GM12873 (cell line): Measurements from ENCODE around the gene SUSD3.

Experiments used
- TF ChIP-seq, protein P1 (sequence below): IDR thresholded peaks from 2 replicates; pipeline ENCODE4 v1.5.1; 2012; ENCODE audit warnings: low read depth, mild to moderate bottlenecking, moderate library complexity, low read length, control low read depth; ENCODE audit not compliant: insufficient read depth; ENCODE audit errors: missing control alignments

The SUSD3 gene

DNA sequence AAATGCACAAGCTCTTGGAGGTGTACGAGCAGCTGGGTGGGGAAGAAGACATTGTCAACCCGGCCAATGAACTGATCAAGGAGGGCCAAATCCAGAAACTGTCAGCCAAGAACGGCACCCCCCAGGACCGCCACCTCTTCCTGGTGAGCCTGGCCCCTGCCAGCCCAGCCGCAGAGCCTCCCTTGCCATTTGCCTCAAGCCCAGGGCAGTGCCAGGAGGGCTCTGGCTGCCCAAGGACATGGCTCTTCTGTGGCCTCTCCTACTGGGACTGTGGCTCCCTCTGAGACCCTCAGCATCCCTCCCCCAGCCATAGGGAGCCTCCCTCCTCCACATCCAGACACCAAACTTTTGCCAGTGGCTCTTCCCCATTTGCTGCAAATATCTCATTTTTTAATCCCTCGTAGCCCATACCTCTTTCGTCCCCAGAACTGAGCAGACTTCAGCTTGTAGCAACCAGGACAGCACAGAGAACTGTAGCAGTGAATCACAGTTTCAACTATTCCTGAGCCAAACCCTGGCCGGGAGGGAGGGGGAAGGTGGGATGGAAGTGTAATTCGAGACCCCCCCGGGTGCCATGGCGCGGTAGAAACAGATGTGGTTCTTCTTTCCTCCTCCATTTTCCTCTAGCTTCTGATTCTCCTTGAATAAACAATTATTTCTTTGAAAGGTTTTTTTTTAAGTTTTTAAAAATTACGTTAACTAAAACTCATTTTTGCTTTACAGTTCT lies 44.5 kb upstream of the SUSD3 start:
- TF ChIP-seq, protein P1, sequence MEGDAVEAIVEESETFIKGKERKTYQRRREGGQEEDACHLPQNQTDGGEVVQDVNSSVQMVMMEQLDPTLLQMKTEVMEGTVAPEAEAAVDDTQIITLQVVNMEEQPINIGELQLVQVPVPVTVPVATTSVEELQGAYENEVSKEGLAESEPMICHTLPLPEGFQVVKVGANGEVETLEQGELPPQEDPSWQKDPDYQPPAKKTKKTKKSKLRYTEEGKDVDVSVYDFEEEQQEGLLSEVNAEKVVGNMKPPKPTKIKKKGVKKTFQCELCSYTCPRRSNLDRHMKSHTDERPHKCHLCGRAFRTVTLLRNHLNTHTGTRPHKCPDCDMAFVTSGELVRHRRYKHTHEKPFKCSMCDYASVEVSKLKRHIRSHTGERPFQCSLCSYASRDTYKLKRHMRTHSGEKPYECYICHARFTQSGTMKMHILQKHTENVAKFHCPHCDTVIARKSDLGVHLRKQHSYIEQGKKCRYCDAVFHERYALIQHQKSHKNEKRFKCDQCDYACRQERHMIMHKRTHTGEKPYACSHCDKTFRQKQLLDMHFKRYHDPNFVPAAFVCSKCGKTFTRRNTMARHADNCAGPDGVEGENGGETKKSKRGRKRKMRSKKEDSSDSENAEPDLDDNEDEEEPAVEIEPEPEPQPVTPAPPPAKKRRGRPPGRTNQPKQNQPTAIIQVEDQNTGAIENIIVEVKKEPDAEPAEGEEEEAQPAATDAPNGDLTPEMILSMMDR: no peak

DNA sequence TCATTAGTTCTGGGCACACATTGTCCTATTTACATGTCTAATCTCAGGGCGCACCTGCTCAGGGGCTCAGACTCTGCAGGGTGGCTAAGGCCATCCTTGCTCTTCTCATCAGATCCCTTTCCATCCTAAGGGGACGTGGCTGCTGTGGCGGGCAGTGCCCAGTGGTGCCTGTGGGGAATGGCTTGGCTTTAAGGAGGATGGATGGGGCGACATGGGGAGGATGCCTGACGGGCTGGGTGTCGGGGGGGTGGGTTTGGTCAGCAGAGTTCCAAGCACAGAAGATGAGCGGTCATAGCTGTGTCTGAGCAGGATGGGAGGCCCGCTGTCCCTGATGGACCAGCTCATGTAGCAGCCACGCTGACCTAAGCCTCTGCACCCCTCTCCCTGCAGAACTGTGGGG lies 40.9 kb upstream of the SUSD3 start:
- TF ChIP-seq, protein P1: no peak

DNA sequence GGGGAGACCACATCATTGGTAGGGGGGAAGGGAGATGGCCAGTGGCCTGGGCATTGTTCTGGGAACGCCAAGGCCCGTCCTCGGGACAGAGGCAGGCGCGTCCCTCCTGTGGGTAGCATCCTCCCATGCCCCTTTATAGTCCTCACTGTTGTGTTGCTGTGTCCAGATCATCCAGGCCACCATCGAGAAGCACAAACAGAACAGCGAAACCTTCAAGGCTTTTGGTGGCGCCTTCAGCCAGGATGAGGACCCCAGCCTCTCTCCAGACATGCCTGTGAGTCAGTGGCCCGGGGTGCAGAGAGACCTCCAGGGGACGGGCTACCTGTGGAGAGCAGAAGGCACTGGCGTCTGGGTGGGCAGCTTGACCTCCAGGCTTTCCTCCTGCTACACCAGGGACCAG lies 38.4 kb upstream of the SUSD3 start:
- TF ChIP-seq, protein P1: no peak

DNA sequence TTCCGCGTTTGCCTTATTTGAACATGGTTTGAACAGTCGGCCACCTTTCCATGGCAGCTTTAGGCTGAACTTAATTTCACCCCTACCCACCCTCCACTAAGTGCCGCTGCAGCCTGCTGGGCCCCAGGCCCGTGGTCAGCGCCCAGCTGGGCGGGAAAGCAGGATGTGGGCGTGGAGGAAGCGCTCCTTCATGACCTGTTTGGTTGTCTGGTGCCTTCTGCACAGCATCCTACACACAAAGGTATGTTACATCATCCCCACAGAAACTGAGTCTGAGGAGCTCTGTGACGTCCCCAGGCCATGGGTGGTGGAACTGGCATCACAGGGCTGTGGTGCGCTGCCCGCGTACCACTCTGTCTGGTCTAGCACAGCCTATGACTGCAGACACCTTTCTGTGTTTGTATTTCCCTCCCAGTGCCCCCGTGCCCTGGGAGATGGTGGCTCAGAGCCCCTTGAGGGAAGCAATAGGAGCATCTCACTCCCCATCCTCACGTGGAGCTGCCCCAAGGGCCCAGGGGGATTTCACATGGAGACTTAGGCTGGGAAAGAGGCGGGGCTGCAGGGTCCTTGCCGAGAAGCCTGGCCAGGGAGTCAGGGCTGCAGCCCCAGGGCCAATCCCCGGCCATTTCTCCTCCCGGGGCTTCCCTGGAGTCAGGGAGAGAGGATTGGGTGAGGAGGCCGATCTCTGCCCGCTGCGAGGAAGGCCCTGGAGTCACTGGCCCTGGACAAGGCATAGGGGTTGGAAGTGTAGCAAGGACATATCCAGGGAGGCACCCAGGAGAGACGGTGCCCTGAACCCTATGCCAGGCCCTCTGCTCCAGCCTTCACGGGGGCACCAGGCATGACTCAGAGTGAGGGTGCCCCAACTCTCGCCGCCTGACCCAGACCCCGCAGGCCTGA lies 37.5 kb upstream of the SUSD3 start:
- TF ChIP-seq, protein P1: no peak

DNA sequence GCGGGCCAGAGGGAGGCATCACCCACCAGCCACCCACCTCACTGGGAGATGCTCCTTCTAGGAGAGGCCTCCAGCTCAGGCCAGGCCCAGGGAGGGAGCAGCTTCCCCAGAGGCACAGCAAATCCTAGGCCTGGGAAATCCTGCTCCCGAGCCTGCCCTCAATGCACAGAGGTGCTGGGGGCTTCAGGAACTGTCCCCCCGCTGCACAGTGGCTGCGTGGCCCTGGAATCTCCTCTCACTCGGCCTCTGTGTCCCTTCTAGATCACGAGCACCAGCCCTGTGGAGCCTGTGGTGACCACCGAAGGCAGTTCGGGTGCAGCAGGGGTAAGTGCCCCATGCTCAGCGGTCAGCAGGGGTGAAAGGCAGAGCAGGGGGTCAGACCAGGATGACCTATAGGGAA lies 36.4 kb upstream of the SUSD3 start:
- TF ChIP-seq, protein P1: no peak

DNA sequence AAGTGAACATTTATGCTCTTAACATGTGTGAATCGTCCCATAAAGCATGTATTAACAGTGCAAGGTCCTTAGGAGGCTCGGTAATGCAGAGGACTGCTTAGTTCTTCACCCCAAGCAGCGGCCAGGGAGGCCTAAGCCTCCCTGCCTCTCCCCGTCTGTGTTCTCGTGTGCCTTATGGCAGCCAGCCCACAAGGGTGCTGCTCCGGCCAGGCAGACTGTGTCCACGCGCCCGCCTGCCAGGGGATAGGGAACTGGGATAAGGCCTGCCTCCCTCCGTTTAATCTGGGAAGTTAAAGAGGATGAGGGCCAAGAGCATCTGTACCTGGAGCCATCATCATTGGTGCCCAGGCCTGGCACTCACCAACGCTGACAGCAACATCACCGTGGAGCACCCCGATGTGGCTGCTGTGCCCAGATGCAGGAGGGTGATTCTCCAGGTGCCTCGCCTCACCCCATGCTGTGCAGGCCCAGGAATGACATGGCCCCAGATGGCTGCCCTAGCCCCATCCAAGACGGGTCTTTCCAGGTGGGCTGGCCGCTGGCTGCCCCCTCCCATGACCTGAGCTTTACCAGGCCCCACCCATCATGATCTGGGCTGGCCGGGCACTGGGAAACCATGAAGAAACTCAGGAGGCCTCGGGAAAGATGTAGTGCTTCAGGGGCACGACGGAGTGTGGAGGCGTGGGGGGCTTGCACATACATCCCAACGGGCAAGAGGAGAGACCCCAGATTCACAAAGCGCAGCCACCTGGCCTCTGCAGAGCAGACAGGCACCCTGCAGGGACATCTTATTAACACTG lies 35.6 kb upstream of the SUSD3 start:
- TF ChIP-seq, protein P1: no peak

DNA sequence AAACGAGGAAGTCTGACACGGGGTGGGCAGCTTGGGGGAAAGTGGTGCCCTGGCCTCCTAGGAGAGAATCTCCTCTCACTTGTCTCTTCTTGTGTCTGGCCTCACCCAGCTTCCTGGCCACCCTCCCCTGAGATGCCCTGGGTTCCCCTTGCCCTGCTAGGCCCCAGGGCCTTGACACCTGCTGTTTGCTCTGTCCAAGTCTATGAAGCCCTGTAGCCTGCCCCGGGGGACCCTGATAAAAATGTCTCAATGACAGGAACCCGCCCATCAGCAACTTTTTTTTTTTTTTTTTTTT lies 35.0 kb upstream of the SUSD3 start:
- TF ChIP-seq, protein P1: no peak
